GM19397 (cell line): Measurements from ENCODE around the gene RNF180.
"Not testable (repeated sequence)": the region's sequence is repeated elsewhere in the genome, so short reads cannot be mapped to it uniquely, and the experiment has no call there.

Source experiments
- ATAC-seq: cut with Tn5 transposase; IDR thresholded peaks from one replicate; pipeline ENCODE4 v1.9.1; 2021; ENCODE audit warnings: mild to moderate bottlenecking, moderate library complexity; ENCODE audit not compliant: unreplicated experiment

RNF180 gene

GRCh38 chr5:64180661-64181343 lies 15.2 kb downstream of the RNF180 start:
- no peak for ATAC-seq

GRCh38 chr5:64181440-64181839 lies 15.8 kb downstream of the RNF180 start:
- ATAC-seq, result no peak

DNA sequence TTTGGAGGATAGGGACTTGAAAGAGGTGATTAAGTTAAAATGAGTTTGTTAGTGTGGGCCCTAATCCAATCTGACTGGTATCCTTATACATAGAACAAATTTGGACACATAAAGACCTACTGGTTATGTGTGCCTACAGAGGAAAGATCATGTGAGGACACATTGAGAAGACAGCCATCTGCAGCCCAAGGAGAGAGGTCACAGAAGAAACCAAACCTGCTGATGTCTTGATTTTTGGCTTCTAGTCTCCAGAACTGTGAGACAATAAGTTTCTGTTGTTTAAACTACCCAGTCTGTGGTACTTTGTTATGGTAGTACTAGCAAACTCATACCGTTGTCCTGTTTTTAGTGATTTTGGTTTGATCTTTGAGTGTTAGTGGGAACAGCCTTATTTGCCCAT lies 18.3 kb downstream of the RNF180 start:
- no peak for ATAC-seq

DNA sequence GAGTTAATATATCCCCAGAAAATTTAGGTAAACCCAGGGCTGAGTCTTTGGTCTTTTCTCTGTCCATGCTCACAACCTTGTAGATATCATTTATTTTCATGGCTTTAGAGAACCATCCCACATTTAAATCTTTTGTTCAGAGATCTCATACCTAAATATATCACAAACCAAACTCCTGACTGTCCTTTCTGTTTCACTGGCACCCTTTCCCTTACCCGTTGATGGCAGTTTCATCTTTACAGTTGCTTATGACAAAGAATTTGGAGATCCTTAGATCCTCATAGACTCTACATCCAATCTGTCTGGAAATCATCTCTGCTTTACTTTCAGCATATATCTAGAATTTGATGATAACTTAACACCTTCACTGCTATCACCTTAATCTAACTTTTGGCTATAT lies 19.2 kb downstream of the RNF180 start:
- no peak for ATAC-seq

DNA sequence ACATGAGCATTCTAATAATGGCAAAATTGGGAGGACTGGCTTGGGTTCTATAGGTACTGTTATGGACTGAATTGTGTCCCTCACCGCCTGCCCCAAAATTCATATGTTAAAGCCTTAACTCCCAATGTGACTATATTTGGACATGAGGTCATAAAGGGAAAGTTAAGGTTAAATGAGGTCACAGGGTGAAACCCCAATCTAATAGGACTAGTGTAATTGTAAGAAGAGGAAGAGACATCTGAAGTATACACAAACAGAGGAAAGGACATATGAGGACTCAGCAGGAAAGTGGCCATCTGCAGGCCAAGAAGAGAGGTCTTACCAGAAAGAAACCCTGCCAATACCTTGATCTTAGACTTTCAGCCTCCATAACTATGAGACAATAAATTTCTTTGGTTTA lies 23.1 kb downstream of the RNF180 start:
- ATAC-seq, result no peak

DNA sequence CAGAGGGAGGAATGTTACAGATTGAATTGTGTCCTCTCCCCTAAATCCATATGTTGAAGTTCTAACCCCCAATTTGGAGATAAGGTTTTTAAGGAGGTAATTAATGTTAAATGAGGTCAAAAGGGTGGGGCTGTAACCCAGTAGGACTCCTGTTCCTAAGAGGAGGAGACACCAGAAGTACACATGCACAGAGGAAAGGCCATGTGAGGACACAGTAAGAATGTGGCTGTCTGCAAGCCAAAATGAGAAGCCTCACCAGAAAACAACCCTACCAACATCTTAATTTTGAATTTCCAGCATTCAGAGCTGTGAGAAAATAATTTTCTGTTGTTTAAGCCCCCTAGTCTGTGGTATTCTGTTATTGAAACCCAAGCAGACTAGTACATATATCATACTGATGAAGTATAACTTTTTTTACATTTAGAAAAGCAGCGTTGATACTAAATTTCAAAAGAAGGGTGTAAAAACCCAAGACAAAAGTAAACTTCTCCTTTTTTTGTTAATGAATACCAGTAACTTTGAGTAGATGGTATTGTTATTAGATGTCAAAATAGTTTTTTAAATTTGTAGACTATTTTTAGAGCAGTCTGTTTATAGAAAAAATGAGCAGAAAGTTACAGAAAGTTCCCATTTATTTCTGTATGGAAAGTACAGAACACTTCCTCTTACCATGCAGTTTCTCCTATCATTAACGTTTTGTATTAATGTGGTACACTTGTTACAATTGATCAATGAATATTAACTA lies 25.1 kb downstream of the RNF180 start:
- ATAC-seq, result no peak

DNA sequence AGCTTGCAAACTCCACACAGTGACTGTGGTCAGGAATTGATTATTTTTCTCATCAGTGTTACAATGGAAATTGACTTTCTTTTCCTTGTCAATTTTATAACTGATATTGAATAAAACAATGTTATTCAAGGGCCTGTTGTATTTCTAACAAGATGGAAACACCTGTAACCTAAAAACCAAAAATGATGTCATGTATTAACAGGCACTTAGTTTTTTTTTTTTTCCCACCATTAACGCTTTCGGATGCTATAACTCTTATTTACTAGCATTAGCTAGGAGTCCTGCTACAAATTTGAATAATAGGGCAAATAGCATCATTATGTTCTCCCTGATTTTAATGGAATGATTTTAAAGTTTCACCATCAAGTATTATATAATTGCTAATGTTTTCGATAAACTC lies 30.3 kb downstream of the RNF180 start:
- ATAC-seq, result no peak

GRCh38 chr5:64199425-64199824 lies 33.8 kb downstream of the RNF180 start:
- ATAC-seq, result no peak

GRCh38 chr5:64201996-64202395 lies 36.4 kb downstream of the RNF180 start:
- no peak for ATAC-seq

DNA sequence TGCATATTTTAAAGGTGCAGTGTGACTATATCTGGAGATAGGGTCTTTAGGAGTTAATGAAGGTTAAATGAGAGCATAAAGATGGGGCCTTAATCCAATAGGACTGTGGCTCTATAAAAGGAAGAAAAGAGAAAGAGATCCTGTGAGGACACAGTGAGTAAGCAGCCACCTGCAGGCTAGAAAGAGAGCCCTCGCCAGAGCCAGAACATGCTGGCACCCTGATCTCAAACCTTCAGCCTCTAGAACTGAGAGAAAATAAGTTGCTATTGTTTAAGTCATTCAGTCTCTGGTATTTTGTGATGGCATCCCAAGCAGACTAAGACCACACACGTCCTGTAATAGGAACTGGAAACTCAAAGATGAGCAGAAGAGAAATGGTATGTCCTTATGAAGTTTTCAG lies 41.0 kb downstream of the RNF180 start:
- no peak for ATAC-seq

GRCh38 chr5:64207978-64208377 lies 42.3 kb downstream of the RNF180 start:
- no peak for ATAC-seq

- no peak for ATAC-seq
These were observed 43.7 kb downstream of the RNF180 start for GRCh38 chr5:64209353-64209752.

DNA sequence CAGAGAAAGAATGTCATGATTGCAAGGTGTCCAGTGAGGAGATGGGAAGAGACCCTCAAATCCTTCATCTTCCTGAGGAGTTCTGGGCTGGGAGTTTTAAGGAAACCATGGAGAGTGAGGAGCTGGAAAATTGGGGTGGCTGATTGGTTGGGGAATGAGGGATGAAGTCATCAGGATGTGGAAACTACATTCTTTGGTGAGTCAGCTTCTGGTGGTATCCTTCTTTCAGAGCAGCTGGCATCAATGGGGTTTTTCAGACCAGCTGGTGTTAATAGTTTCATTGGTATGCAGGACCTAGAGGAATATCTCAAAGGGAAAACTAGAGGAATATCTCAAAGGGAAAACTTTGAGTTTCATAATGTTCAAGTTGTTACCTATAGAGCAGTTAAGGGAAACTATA lies 45.2 kb downstream of the RNF180 start:
- no peak for ATAC-seq

DNA sequence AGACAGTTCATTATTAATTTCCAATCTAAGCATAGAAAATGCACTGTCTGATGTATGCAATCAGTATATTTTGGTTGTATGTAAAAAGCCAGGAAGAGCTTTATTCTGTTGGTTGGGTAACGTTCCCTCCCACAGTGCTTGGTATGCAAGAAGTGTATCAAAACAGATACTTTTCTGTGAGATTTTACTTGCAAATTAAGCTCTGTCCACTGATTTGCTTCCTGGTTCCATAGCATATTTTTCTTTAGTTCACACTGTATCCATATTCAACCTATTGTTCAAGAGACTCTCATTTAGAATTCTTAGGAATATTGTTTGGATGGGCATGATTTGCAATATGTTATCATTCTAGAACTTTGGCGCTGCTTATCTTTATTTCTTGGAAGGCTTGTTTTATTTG lies 47.4 kb downstream of the RNF180 start:
- ATAC-seq, result no peak

DNA sequence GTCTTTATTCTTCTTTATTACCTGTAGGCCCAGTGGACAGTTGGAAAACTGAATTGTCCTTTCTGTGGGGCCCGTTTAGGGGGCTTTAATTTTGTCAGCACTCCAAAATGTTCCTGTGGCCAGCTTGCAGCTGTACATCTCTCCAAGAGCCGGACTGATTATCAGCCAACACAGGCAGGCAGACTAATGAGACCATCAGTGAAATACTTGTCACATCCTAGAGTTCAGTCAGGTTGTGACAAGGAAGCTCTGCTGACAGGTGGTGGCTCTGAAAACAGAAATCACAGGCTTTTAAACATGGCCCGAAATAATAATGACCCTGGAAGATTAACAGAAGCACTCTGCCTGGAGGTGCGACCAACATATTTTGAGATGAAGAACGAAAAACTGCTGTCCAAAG lies 47.9 kb downstream of the RNF180 start:
- no peak for ATAC-seq

GRCh38 chr5:64214132-64214531 lies 48.5 kb downstream of the RNF180 start:
- no peak for ATAC-seq

DNA sequence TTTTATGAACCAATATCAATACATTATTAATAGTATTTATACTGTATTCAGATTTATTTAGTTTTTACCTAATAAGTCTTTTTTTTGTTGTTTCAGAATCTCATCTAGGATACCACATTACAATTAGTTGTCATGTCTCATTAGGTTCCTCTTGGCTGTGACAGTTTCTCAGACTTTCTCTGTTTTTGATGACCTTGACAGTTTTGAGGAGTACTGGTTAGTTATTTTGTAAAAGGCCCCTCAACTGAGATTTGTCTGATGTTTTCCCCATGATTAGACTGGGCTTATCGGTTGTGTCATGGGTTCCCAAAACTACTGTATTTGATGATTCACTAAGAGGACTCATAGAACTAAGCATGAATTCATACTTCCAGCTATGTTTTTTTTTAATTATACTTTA lies 56.3 kb downstream of the RNF180 start:
- ATAC-seq, result no peak

DNA sequence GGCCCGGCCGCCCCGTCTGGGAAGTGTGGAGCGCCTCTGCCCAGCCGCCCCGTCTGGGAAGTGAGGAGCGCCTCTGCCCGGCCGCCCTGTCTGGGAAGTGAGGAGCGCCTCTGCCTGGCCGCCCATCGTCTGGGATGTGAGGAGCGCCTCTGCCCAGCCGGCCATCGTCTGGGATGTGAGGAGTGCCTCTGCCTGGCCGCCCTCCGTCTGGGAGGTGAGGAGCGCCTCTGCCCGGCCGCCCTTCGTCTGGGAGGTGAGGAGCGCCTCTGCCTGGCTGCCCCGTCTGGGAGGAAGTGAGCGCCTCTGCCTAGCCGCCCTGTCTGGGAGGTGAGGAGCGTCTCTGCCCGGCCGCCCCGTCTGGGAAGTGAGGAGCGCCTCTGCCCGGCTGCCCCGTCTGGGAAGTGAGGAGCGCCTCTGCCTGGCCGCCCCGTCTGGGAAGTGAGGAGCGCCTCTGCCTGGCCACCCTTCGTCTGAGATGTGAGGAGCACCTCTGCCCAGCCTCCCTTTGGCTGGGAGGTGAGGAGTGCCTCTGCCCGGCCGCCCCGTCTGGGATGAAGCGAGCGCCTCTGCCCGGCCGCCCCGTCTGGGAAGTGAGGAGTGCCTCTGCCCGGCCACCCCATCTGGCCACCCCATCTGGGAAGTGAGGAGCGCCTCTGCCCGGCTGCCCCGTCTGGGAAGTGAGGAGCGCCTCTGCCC lies 59.8 kb downstream of the RNF180 start:
- ATAC-seq, result not testable (repeated sequence)

GRCh38 chr5:64227131-64227537 lies 61.5 kb downstream of the RNF180 start:
- not testable (repeated sequence) for ATAC-seq

GRCh38 chr5:64229163-64229774 lies 63.6 kb downstream of the RNF180 start:
- peak; percentile 54 for ATAC-seq

DNA sequence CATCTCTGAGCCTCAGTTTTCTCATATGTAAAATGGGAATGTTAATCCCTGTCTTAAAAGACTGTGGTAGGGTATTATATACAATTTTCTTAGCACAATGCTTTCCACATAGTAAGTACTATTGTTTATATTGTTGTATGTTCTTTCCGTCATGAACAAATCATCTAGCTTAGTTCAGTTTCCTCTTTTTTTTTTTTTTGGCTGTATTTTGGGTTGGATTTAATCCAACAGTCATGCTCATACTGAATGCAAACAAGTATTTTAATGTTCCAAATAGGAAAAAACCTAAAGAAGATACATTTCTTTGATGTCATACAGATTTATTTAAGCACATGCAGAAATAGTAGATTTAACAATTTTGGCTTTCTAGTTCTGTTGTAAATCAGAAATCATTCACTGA lies 95.1 kb downstream of the RNF180 start:
- ATAC-seq, result no peak

DNA sequence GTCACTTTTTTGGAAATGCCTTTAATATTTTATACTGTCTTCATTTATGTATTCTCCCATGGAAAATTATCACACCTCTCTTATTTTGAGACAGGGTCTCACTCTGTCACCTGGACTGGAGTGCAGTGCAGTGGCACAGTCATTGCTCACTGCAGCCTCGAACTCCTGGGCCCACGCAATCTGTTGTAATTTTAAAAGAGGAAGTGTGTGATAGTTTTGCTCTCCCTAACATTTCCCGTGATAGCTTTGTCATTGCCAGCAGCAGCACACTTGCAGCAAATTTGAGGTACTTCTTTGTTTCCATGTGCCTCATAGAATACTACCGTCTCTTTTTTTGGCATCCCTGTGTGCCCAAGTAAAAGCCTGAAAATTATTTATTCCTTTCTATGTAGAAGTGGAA lies 103.5 kb downstream of the RNF180 start:
- no peak for ATAC-seq
